CD4-positive, alpha-beta T cell treated with Interleukin-17A for 4 hours (primary cell): ENCODE results near the gene LRRC26.
"Not testable (repeated sequence)": the region's sequence is repeated elsewhere in the genome, so short reads cannot be mapped to it uniquely, and the experiment has no call there.

Experiments used
- DNase-seq: peaks from one replicate; pipeline ENCODE4 v3.0.0-alpha.2; 2020; ENCODE audit warnings: mixed read lengths

Gene LRRC26

GRCh38 chr9:137130176-137130755 lies 39.6 kb downstream of the LRRC26 start:
- no peak for DNase-seq

DNA sequence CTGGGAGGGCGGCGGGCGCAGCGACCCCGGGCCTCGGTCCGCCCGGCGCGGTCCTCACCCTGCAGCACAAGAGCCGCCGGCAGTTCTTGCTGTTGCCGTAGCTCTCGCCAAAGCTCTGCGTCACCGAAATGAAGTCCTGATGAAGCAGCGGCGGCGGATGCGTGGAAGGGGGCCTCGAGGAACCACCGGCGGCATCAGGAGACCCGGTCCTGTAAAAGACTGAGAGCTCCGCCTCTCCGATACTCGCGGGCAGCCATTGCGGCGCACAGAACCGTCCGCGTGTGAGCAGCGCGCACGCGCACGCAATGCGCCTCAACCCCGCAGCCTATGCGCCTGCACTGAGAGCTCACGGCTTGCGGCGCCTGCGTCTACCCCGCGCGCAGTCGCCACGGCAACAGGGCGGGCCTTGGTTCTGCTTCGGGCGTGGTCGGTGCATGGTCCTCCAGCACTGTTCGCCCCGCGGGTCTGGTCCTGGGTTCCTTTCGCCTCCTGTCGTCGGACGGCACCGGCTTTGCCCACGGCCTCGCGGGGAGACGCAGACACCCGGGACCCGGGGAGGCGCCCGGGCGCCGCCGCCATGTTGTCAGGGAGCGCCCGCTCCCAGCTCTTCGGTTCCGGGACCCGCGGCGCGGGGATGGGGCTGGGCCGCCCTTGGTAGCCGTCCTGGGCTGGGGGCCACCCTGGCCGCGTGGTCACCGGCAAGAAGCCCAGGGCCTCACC lies 40.2 kb downstream of the LRRC26 start:
- DNase-seq: peak; percentile 93

DNA sequence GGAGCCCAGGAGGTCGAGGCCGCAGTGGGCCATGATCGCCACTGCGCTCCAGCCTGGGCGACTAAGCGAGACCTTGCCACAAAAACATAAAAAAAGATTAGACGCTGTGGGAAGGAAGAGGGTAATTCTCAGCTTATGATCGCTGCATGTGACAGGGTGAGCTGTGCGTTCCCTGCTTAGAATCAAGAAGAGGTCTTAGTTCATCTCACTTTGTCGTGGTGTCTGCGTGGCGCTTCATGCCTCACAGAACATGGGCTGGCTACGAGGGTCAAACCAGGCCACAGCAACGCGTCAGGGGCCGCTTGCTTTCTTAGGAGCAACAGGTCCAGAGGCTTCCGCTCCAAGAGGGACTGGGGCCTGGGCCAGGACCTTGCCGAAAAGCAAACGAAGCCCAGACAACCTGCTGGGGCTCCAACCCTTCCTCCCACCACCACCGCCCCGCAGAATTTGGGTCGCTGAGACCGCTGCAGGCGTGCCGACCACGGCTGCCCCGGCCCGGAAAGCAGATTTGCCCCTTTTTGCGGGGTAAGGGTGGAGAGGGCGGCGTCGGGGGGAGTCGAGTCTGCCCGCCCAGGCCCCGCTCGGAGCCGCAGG lies 40.9 kb downstream of the LRRC26 start:
- no peak for DNase-seq

DNA sequence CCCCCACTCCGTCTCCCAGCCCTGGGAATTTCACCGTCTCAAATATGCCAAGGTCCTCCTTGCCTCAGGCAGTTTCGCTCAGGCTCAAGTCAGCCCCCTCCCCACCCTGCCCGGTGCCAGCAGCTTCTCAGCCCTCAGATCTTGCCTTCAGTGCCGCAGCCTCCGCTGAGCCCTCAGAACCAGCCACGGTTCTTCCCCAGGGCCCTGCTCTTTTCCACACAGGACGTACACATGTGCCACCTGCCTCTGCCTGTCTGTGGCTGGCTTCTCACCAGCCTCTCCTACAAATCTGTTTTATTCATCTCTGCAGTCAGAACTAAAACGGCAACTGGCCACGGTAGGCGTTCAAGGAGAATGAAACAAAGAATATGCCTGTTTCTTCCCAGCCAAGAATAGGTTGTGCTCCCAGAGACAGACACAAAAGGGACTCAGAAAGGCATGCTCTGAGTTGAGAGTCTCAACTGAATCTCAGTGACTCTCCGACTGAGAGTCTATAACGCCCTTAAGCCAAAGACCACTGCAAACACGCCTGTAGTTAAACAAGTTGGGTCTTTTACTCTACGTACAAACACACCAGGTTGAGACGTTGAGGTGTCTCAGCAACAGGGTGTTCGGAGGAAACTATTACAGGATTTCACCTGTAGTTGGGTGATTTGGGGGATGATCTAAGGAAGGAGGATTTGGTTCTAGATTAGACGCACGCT lies 41.5 kb downstream of the LRRC26 start:
- DNase-seq: peak; percentile 27

- peak; percentile 60 for DNase-seq
These were observed 42.3 kb downstream of the LRRC26 start for GRCh38 chr9:137127301-137128157.

GRCh38 chr9:137126786-137127185 lies 43.1 kb downstream of the LRRC26 start:
- no peak for DNase-seq

- not testable (repeated sequence) for DNase-seq
These were observed 45.8 kb downstream of the LRRC26 start for GRCh38 chr9:137123952-137124462.

DNA sequence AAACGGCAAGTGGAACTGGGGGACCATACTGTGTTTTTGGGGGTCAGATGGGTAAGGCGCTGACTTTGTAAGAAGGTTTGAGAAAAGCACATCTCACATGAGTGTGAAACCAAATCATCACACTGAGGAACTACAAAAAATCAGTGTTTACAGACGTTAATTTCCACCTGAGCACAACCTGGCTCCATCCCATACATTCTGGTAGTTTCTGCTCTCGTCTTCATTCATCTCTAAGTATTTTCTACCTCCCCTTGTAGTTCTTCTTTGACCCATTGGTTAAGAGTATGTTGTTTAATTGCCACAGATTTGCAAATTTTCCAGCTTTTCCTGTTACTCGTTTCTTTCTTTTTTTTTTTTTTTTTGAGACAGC lies 46.4 kb downstream of the LRRC26 start:
- no peak for DNase-seq

DNA sequence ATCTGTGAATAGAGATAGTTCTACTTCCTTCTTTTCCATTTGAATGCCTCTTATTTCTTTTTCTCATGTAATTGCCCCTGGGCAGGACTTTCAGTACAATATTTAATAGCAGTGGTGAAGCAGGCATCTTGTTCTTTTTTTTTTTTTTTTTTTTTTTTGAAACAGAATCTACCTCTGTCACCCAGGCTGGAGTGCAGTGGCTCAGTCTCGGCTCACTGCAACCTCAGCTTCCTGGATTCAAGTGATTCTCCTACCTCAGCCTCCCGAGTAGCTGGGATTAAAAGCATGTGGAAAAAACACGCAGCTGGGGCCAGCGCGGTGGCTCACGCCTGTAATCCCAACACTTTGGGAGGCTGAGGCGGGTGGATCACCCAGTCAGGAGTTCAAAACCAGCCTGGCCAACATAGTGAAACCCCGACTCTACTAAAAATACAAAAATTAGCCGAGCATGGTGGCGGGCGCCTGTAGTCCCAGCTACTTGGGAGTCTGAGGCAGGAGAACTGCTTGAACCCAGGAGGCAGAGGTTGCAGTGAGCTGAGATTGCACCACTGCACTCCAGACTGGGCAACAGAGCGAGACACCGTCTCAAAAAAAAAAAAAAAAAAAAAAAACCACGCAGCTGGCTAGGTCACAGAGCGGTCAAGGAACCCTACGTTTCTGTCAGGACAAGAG lies 46.9 kb downstream of the LRRC26 start:
- not testable (repeated sequence) for DNase-seq

DNA sequence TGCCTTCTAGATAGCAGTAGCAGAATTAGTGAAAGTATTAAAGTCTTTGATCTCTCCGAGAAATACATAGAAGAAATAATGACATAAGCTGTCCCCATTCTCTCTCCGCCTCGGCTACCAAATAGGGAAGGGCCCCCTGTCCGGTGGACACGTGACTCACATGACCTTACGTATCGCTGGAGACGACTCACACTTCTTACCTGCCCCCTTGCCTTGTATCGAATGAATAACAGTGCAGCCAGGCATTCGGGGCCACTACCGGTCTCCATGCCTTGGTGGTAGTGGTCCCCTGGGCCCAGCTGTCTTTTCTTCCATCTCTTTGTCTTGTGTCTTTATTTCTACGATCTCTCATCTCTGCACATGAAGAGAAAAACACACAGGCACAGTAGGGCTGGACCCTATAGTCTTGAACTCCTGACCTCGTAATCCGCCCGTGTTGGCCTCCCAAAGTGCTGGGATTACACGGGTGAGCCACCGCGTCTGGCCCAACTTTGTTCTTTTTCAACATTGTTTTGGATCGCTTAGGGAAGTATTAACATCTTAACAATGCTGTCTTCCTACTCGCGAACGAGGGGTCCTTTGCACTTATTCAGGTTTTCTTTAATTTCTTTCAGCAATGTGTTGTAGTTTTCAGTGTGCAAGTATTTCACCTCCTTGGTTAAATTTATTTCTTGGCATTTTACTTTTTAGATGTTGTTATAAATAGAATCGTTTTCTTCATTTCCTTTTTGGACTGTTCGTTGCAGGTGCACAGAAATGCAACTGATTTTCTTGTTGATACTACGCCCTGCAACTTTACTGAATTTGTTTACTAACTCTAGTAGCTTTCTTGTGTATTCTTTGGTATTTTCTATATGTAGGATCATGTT lies 47.7 kb downstream of the LRRC26 start:
- not testable (repeated sequence) for DNase-seq
